Activated CD4-positive, alpha-beta T cell treated with anti-CD3 and anti-CD28 coated beads for 24 hours (primary cell): ENCODE measurements around the gene ZNF710.
"Not testable (repeated sequence)": the region's sequence is repeated elsewhere in the genome, so short reads cannot be mapped to it uniquely, and the experiment has no call there.

Experiments used
- DNase-seq, 2 donors: peaks; one replicate each; pipeline ENCODE4 v3.0.0-alpha.2; 2020; ENCODE audit warnings: low read depth in 2 of 2

ZNF710 gene

GRCh38 chr15:90001062-90001682 lies at the start of gene ZNF710:
Gene ZNF710 (plus strand): TSS chr15:90001324. CDS start chr15:90067138, 65,814 bp downstream.
- no peak for DNase-seq

- no peak for DNase-seq
These were observed 46.6 kb upstream of the ZNF710 start for GRCh38 chr15:89954541-89954940.

GRCh38 chr15:89955449-89955998 lies 45.6 kb upstream of the ZNF710 start:
- DNase-seq = not testable (repeated sequence)

- no peak for DNase-seq
These were observed 42.9 kb upstream of the ZNF710 start for GRCh38 chr15:89958107-89958805.

- DNase-seq = no peak
These were observed 37.6 kb upstream of the ZNF710 start for GRCh38 chr15:89963301-89964231.

- DNase-seq = no peak
These were observed 36.7 kb upstream of the ZNF710 start for GRCh38 chr15:89964232-89964954.

GRCh38 chr15:89967881-89968280 lies 33.2 kb upstream of the ZNF710 start:
- DNase-seq = no peak

- peak; percentile 8 to 43 for DNase-seq
These were observed 29.5 kb upstream of the ZNF710 start for GRCh38 chr15:89971592-89971997.

GRCh38 chr15:89972085-89972484 lies 29.0 kb upstream of the ZNF710 start:
- no peak for DNase-seq

GRCh38 chr15:89975482-89976245 lies 25.5 kb upstream of the ZNF710 start:
- no peak for DNase-seq

- DNase-seq = no peak
These were observed 24.9 kb upstream of the ZNF710 start for GRCh38 chr15:89976246-89976600.

GRCh38 chr15:89977836-89978235 lies 23.3 kb upstream of the ZNF710 start:
- DNase-seq = not testable (repeated sequence)

- no peak for DNase-seq
These were observed 22.2 kb upstream of the ZNF710 start for GRCh38 chr15:89978914-89979313.

- no peak for DNase-seq
These were observed 20.2 kb upstream of the ZNF710 start for GRCh38 chr15:89980896-89981295.

GRCh38 chr15:89982315-89983055 lies 18.6 kb upstream of the ZNF710 start:
- DNase-seq = no peak

GRCh38 chr15:89984001-89984400 lies 17.1 kb upstream of the ZNF710 start:
- no peak for DNase-seq

- no peak for DNase-seq
These were observed 16.6 kb upstream of the ZNF710 start for GRCh38 chr15:89984421-89985010.

GRCh38 chr15:89985111-89985510 lies 16.0 kb upstream of the ZNF710 start:
- no peak for DNase-seq

GRCh38 chr15:89991312-89991711 lies 9.8 kb upstream of the ZNF710 start:
- no peak for DNase-seq

GRCh38 chr15:89993349-89993748 lies 7.8 kb upstream of the ZNF710 start:
- DNase-seq = no peak
